HepG2 (cell line): Measurements from ENCODE around the gene KRTAP5-11. TPM values are rescaled to one million over a fixed set of nuclear protein-coding genes. Genes with fewer than 3 reads are reported as not detected.

ENCODE experiments used
- ARNT ChIP-seq: fragments of 450-650 bp; IDR thresholded peaks from 2 replicates; pipeline ENCODE4 v1.6.1; 2017
- HNF4A ChIP-seq: sonication (generic); formaldehyde crosslinking; IDR thresholded peaks from 2 replicates; pipeline ENCODE4 v1.4.0; 2020; ENCODE audit warnings: missing genetic modification reagents
- NRL ChIP-seq: sonication (generic); formaldehyde crosslinking; IDR thresholded peaks from 2 replicates; pipeline ENCODE4 v1.5.0; 2020; ENCODE audit warnings: missing genetic modification reagents, mild to moderate bottlenecking, moderate library complexity, borderline replicate concordance
- RBM22 ChIP-seq: fragments of 200-400 bp; formaldehyde crosslinking; optimal IDR thresholded peaks from 2 replicates; pipeline ENCODE3; 2017; ENCODE audit warnings: mild to moderate bottlenecking, low read length, moderate library complexity
- SAFB2 ChIP-seq: sonication (generic); formaldehyde crosslinking; IDR thresholded peaks from 2 replicates; pipeline ENCODE4 v1.5.1; 2020; ENCODE audit warnings: missing genetic modification reagents, low read depth, mild to moderate bottlenecking, borderline replicate concordance
- SALL1 ChIP-seq: sonication (generic); formaldehyde crosslinking; IDR thresholded peaks from 2 replicates; pipeline ENCODE4 v1.8.0; 2022; ENCODE audit warnings: mild to moderate bottlenecking, missing genetic modification reagents
- ZBTB14 ChIP-seq: sonication (generic); formaldehyde crosslinking; IDR thresholded peaks from 2 replicates; pipeline ENCODE4 v1.4.0; 2020; ENCODE audit warnings: missing genetic modification reagents
- ZHX2 ChIP-seq, 2 experiments: sonication (generic) in 1 of 2; formaldehyde crosslinking in 1 of 2; IDR thresholded peaks; 2 replicates each; pipeline versions ENCODE4 v1.6.1 to v1.9.0; 2014 to 2022; ENCODE audit warnings: antibody characterized with exemption in 1 of 2, borderline replicate concordance in 1 of 2, inconsistent platforms in 1 of 2, low read depth in 1 of 2, missing genetic modification reagents in 1 of 2
- ZNF44 ChIP-seq: sonication (generic); formaldehyde crosslinking; IDR thresholded peaks from 2 replicates; pipeline ENCODE4 v1.5.1; 2020; ENCODE audit warnings: mild to moderate bottlenecking, missing genetic modification reagents
- ZNF501 ChIP-seq: sonication (generic); formaldehyde crosslinking; IDR thresholded peaks from 2 replicates; pipeline ENCODE4 v1.5.1; 2020; ENCODE audit warnings: mild to moderate bottlenecking, moderate library complexity, missing genetic modification reagents
- ZNF691 ChIP-seq: sonication (generic); formaldehyde crosslinking; IDR thresholded peaks from 2 replicates; pipeline ENCODE4 v1.4.0; 2020; ENCODE audit warnings: missing genetic modification reagents, low read depth, mild to moderate bottlenecking, borderline replicate concordance
- polyA plus RNA-seq, 8 experiments: library from polyadenylated mRNA; depleted of rRNA in 3 of 8; stranded (reverse) in 7 of 8; unstranded in 1 of 8; fragments of >200 nt; fragmentation: Illumina TruSeq in 4 of 8; extraction: Trizol in 4 of 8; gene quantifications; 2 replicates each; pipeline versions ENCODE4 v1.2.1 to v1.2.3, GENCODE V29; 2011 to 2016; ENCODE audit warnings: low read depth in 4 of 8, missing spikeins in 1 of 8, mixed read lengths in 1 of 8; ENCODE audit not compliant: insufficient read depth in 1 of 8
- total RNA-seq, 5 experiments: library from RNA; depleted of rRNA; stranded (reverse); fragments of >200 nt; fragmentation: Illumina TruSeq; extraction: Trizol; gene quantifications; 2 replicates each; pipeline ENCODE4 v1.2.3, GENCODE V29; 2016; ENCODE audit warnings: low read depth in 1 of 5
- TF ChIP-seq, protein P1 (sequence below): sonication (generic); formaldehyde crosslinking; IDR thresholded peaks from 2 replicates; pipeline ENCODE4 v1.5.0; 2020; ENCODE audit warnings: mild to moderate bottlenecking, missing genetic modification reagents
- TF ChIP-seq, protein P2 (sequence below): IDR thresholded peaks from 2 replicates; pipeline ENCODE4 v1.4.0; 2020; ENCODE audit warnings: mild to moderate bottlenecking, missing genetic modification reagents

The KRTAP5-11 gene
- total and polyA plus RNA-seq, 2 of the 13 experiments (the other 11 are each of a cell fraction or from before 2014, with no cell fraction given): not detected

- TF ChIP-seq, protein P1, sequence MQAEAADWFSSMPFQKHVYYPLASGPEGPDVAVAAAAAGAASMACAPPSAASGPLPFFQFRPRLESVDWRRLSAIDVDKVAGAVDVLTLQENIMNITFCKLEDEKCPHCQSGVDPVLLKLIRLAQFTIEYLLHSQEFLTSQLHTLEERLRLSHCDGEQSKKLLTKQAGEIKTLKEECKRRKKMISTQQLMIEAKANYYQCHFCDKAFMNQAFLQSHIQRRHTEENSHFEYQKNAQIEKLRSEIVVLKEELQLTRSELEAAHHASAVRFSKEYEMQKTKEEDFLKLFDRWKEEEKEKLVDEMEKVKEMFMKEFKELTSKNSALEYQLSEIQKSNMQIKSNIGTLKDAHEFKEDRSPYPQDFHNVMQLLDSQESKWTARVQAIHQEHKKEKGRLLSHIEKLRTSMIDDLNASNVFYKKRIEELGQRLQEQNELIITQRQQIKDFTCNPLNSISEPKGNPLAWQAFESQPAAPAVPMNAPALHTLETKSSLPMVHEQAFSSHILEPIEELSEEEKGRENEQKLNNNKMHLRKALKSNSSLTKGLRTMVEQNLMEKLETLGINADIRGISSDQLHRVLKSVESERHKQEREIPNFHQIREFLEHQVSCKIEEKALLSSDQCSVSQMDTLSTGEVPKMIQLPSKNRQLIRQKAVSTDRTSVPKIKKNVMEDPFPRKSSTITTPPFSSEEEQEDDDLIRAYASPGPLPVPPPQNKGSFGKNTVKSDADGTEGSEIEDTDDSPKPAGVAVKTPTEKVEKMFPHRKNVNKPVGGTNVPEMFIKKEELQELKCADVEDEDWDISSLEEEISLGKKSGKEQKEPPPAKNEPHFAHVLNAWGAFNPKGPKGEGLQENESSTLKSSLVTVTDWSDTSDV (CRISPR knock-in tag): peak; percentile 34; the same call in 1 of the 2 replicates
- TF ChIP-seq HNF4A (CRISPR knock-in tag) (peak; percentile 29; the same call in 1 of the 2 replicates), ZHX2 (IDR thresholded peaks at IDR 0.05; ENCODE audit: low read depth) (no peak), ZHX2 (CRISPR knock-in tag; IDR thresholded peaks at IDR 0.05; ENCODE audit: borderline replicate concordance) (no peak), ZNF501 (CRISPR knock-in tag) (no peak), RBM22 (no peak), ZBTB14 (CRISPR knock-in tag) (no peak), NRL (peak; percentile 62), ZNF44 (no peak), SALL1 (CRISPR knock-in tag) (peak; percentile 24; the same call in 1 of the 2 replicates), SAFB2 (CRISPR knock-in tag) (no peak), ZNF691 (CRISPR knock-in tag) (no peak), ARNT (no peak)
- TF ChIP-seq, protein P2, sequence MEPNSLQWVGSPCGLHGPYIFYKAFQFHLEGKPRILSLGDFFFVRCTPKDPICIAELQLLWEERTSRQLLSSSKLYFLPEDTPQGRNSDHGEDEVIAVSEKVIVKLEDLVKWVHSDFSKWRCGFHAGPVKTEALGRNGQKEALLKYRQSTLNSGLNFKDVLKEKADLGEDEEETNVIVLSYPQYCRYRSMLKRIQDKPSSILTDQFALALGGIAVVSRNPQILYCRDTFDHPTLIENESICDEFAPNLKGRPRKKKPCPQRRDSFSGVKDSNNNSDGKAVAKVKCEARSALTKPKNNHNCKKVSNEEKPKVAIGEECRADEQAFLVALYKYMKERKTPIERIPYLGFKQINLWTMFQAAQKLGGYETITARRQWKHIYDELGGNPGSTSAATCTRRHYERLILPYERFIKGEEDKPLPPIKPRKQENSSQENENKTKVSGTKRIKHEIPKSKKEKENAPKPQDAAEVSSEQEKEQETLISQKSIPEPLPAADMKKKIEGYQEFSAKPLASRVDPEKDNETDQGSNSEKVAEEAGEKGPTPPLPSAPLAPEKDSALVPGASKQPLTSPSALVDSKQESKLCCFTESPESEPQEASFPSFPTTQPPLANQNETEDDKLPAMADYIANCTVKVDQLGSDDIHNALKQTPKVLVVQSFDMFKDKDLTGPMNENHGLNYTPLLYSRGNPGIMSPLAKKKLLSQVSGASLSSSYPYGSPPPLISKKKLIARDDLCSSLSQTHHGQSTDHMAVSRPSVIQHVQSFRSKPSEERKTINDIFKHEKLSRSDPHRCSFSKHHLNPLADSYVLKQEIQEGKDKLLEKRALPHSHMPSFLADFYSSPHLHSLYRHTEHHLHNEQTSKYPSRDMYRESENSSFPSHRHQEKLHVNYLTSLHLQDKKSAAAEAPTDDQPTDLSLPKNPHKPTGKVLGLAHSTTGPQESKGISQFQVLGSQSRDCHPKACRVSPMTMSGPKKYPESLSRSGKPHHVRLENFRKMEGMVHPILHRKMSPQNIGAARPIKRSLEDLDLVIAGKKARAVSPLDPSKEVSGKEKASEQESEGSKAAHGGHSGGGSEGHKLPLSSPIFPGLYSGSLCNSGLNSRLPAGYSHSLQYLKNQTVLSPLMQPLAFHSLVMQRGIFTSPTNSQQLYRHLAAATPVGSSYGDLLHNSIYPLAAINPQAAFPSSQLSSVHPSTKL (CRISPR knock-in tag): no peak; the same call in 1 of the 2 replicates
Observed at GRCh38 chr11:71545405-71545966, 37.2 kb downstream of the KRTAP5-11 start (continued).
